AG09319 (cell line): ENCODE data around the gene FNDC3B.

ENCODE experiments used
- DNase-seq: peaks from one replicate; pipeline ENCODE4 v3.0.0-alpha.2; 2010; ENCODE audit warnings: low read depth; ENCODE audit errors: extremely low read depth
- CTCF ChIP-seq: IDR thresholded peaks from 2 replicates; pipeline ENCODE4 v1.5.1; 2011; ENCODE audit warnings: low read depth, mild to moderate bottlenecking, inconsistent platforms, low read length, moderate library complexity

Gene FNDC3B

GRCh38 chr3:172170841-172171240, 131.5 kb downstream of the FNDC3B start:
- DNase-seq = no peak
- no peak for TF ChIP-seq CTCF

GRCh38 chr3:172171396-172172075, 132.2 kb downstream of the FNDC3B start:
- DNase-seq = no peak
- TF ChIP-seq CTCF = no peak

- no peak for TF ChIP-seq CTCF
- DNase-seq = no peak
These were observed 134.2 kb downstream of the FNDC3B start for GRCh38 chr3:172173316-172174254.

- no peak for TF ChIP-seq CTCF
- DNase-seq = no peak
These were observed 135.3 kb downstream of the FNDC3B start for GRCh38 chr3:172174513-172175253.

- no peak for DNase-seq
- TF ChIP-seq CTCF = no peak
These were observed 135.8 kb downstream of the FNDC3B start for GRCh38 chr3:172175254-172175599.

- TF ChIP-seq CTCF = no peak
- no peak for DNase-seq
These were observed 136.8 kb downstream of the FNDC3B start for GRCh38 chr3:172176061-172176770.
